HepG2 (cell line): Measurements from ENCODE around the gene C3orf18. TPM values are rescaled to one million over a fixed set of nuclear protein-coding genes. Genes with fewer than 3 reads are reported as not detected.
A peak's percentile ranks its signal among the peaks of the same experiment; 100 is the strongest.

Experiments
- ATAC-seq: fragments of 200-7000 bp; cut with Tn5 transposase; 3 replicates; pipeline ENCODE4 v1.9.1; 2020; ENCODE audit warnings: mild to moderate bottlenecking, moderate library complexity
- BruUV-seq: library from RNA; stranded (reverse); fragments of 400-500 nt; replicated peaks from 2 replicates; lab custom pipeline; 2021; lab: Mats Ljungman, UMichigan
- CTCF ChIA-PET: fragments of 300-600 bp; formaldehyde crosslinking; extraction: SDS; loops from one replicate; lab custom pipeline; 2021; ENCODE audit warnings: low total read pairs, inconsistent platforms, low intra/inter-chr PET ratio; lab: Yijun Ruan, JAX
- POLR2A ChIA-PET: fragments of 350-600 bp; sonication (Branson Sonifier 250); formaldehyde crosslinking; loops from one replicate; lab custom pipeline; 2020; ENCODE audit warnings: antibody characterized with exemption, inconsistent platforms; lab: Yijun Ruan, JAX
- DNase-seq: peaks from one replicate; pipeline ENCODE4 v3.0.0-alpha.2; 2015; ENCODE audit warnings: low spot score
- FAIRE-seq: peaks from 3 replicates; lab custom pipeline; 2011; peaks lifted over from hg19 to GRCh38; lab: Jason Lieb, UNC
- H2AFZ ChIP-seq: one replicate; pipeline ENCODE4 v1.6.1; 2011; ENCODE audit warnings: low read length, inconsistent platforms
- H3K27ac ChIP-seq: fragments of 300-600 bp; 3 replicates; pipeline ENCODE4 v1.8.0; 2011; ENCODE audit warnings: mixed run types, mild to moderate bottlenecking, mixed read lengths, low read length, inconsistent platforms; ENCODE audit not compliant: insufficient read depth; ENCODE audit errors: extremely low read length
- H3K27me3 ChIP-seq, 2 experiments: fragments of 200-600 bp in 1 of 2; 2 replicates in 1 of 2; 3 replicates in 1 of 2; pipeline versions ENCODE4 v1.6.0 to v1.8.0; 2011; ENCODE audit warnings: low read length in 2 of 2, mild to moderate bottlenecking in 2 of 2, moderate library complexity in 2 of 2, inconsistent platforms in 1 of 2; ENCODE audit not compliant: insufficient read depth in 2 of 2, control insufficient read depth in 1 of 2
- H3K36me3 ChIP-seq, 2 experiments: fragments of 200-600 bp in 1 of 2; replicated peaks in 1 of 2; 2 replicates in 1 of 2; 3 replicates in 1 of 2; pipeline versions ENCODE4 v1.5.1 to v1.8.0; 2011; ENCODE audit warnings: low read length in 2 of 2, inconsistent platforms in 1 of 2; ENCODE audit not compliant: insufficient read depth in 2 of 2, control insufficient read depth in 1 of 2
- H3K4me1 ChIP-seq: 2 replicates; pipeline ENCODE4 v1.5.1; 2012; ENCODE audit warnings: low read length, inconsistent platforms; ENCODE audit not compliant: insufficient read depth
- H3K4me2 ChIP-seq: 2 replicates; pipeline ENCODE4 v1.6.0; 2011; ENCODE audit warnings: low read depth, low read length, inconsistent platforms
- H3K4me3 ChIP-seq, 3 experiments: fragments of 200-600 bp in 1 of 3; sonication (generic), shearing (Covaris generic) in 1 of 3; replicated peaks in 1 of 3; 2 replicates each; pipeline ENCODE4 v1.5.1; 2011 to 2016; ENCODE audit warnings: low read length in 3 of 3, inconsistent platforms in 2 of 3, low read depth in 2 of 3, mild to moderate bottlenecking in 2 of 3, control low read depth in 1 of 3, mixed read lengths in 1 of 3; ENCODE audit not compliant: insufficient read depth in 1 of 3
- H3K79me2 ChIP-seq: one replicate; pipeline ENCODE4 v1.6.1; 2011; ENCODE audit warnings: low read length, inconsistent platforms; ENCODE audit not compliant: insufficient read depth
- H3K9ac ChIP-seq: 2 replicates; pipeline ENCODE4 v1.6.0; 2011; ENCODE audit warnings: mild to moderate bottlenecking, low read depth, low read length, inconsistent platforms; ENCODE audit not compliant: insufficient read depth
- H3K9me3 ChIP-seq: 2 replicates; pipeline ENCODE4 v1.5.1; 2012; ENCODE audit warnings: mild to moderate bottlenecking, low read length
- H4K20me1 ChIP-seq: 2 replicates; pipeline ENCODE4 v1.6.0; 2011; ENCODE audit warnings: inconsistent platforms, mild to moderate bottlenecking, low read length, moderate library complexity; ENCODE audit not compliant: insufficient read depth
- EP300 ChIP-seq, 3 experiments: sonication (generic) in 1 of 3; formaldehyde crosslinking in 1 of 3; IDR thresholded peaks; 2 replicates each; pipeline versions ENCODE4 v1.5.1 to v1.6.1; 2011 to 2020; ENCODE audit warnings: low read depth in 2 of 3, low read length in 2 of 3, borderline replicate concordance in 1 of 3, improper control_type of control experiment in 1 of 3, mild to moderate bottlenecking in 1 of 3, missing genetic modification reagents in 1 of 3, moderate library complexity in 1 of 3
- GPN1 ChIP-seq: sonication (generic); formaldehyde crosslinking; IDR thresholded peaks from 2 replicates; pipeline ENCODE4 v1.5.1; 2020; ENCODE audit warnings: missing genetic modification reagents, borderline replicate concordance
- HBP1 ChIP-seq: IDR thresholded peaks from 2 replicates; pipeline ENCODE4 v1.6.1; 2016; ENCODE audit warnings: low read depth, control low read depth
- HNRNPK ChIP-seq: fragments of 200-400 bp; formaldehyde crosslinking; IDR thresholded peaks from 2 replicates; pipeline ENCODE4 v1.6.1; 2018; ENCODE audit warnings: low read length, low read depth, moderate library complexity, mild to moderate bottlenecking; ENCODE audit not compliant: poor library complexity, severe bottlenecking
- MXD1 ChIP-seq: sonication (generic); formaldehyde crosslinking; IDR thresholded peaks from 2 replicates; pipeline ENCODE4 v1.4.0; 2020; ENCODE audit warnings: mild to moderate bottlenecking, missing genetic modification reagents
- YY1 ChIP-seq: IDR thresholded peaks from 2 replicates; pipeline ENCODE4 v1.6.1; 2011; ENCODE audit warnings: low read length, low read depth, moderate library complexity, mild to moderate bottlenecking; ENCODE audit not compliant: insufficient read depth, insufficient replicate concordance
- ZNF260 ChIP-seq: sonication (generic); formaldehyde crosslinking; IDR thresholded peaks from 2 replicates; pipeline ENCODE4 v1.4.0; 2020; ENCODE audit warnings: missing genetic modification reagents, low read depth, mild to moderate bottlenecking, borderline replicate concordance
- ZNF496 ChIP-seq: sonication (generic); formaldehyde crosslinking; IDR thresholded peaks from 2 replicates; pipeline ENCODE4 v1.8.1; 2023; ENCODE audit warnings: mild to moderate bottlenecking, moderate library complexity, missing genetic modification reagents; ENCODE audit not compliant: insufficient replicate concordance
- ZNF580 ChIP-seq: IDR thresholded peaks from 2 replicates; pipeline ENCODE4 v1.6.1; 2016; ENCODE audit warnings: low read depth, borderline replicate concordance
- WGBS: methylation state at CpG from one replicate; pipeline ENCODE4 v1.1.6; 2017; ENCODE audit warnings: low lambda C conversion rate; 5-methylcytosine and 5-hydroxymethylcytosine counted together
- in situ Hi-C: cut with HindIII; loops from 2 replicates; pipeline ENCODE4 v1.10.0; 2017; ENCODE audit warnings: low pct_unique_long_range_greater_than_20kb; ENCODE audit not compliant: extremely low pct_ligation_motif_present
- intact Hi-C: fragments of 100-400 bp; cut with micrococcal nuclease; formaldehyde crosslinking; loops from one replicate; pipeline ENCODE4 v1.10.0; 2022; ENCODE audit not compliant: unreplicated experiment
- polyA plus RNA-seq, 8 experiments: library from polyadenylated mRNA; depleted of rRNA in 3 of 8; stranded (reverse) in 7 of 8; unstranded in 1 of 8; fragments of >200 nt; fragmentation: Illumina TruSeq in 4 of 8; extraction: Trizol in 4 of 8; gene quantifications; 2 replicates each; pipeline versions ENCODE4 v1.2.1 to v1.2.3, GENCODE V29; 2011 to 2016; ENCODE audit warnings: low read depth in 4 of 8, missing spikeins in 1 of 8, mixed read lengths in 1 of 8; ENCODE audit not compliant: insufficient read depth in 1 of 8
- total RNA-seq, 5 experiments: library from RNA; depleted of rRNA; stranded (reverse); fragments of >200 nt; fragmentation: Illumina TruSeq; extraction: Trizol; gene quantifications; 2 replicates each; pipeline ENCODE4 v1.2.3, GENCODE V29; 2016; ENCODE audit warnings: low read depth in 1 of 5

The C3orf18 gene
- total and polyA plus RNA-seq, 2 of the 13 experiments (the other 11 are each of a cell fraction or from before 2014, with no cell fraction given) = 1.6 to 4.8 TPM

GRCh38 chr3:50509715-50510114 lies 57.8 kb downstream of the C3orf18 start:
- no peaks in the 10 kb centered on the region for H4K20me1 ChIP-seq
- H2AFZ ChIP-seq = no peak overlapping the region
- intact Hi-C loops = no loop called here
- no peaks in the 10 kb centered on the region for H3K36me3 ChIP-seq
- no peak for FAIRE-seq
- peaks cover 4 to 48% of the 10 kb centered on the region in 2 experiments; a peak in 3 of 5 replicates for H3K27me3 ChIP-seq
- CTCF ChIA-PET = no interaction called here
- H3K4me3 ChIP-seq = no peak overlapping the region
- POLR2A ChIA-PET = no interaction called here
- no peaks in the 10 kb centered on the region for H3K79me2 ChIP-seq
- BruUV-seq = no TSS peak
- in situ Hi-C loops = no loop called here
- no peak overlapping the region for H3K9ac ChIP-seq
- ATAC-seq = peak; percentile 28; the same call in 1 of the 3 replicates
- TF ChIP-seq ZNF260 (CRISPR knock-in tag) (no peak), ZNF580 (CRISPR knock-in tag) (no peak), ZNF496 (no peak)
- H3K4me2 ChIP-seq = no peak overlapping the region
- H3K9me3 ChIP-seq = no peaks in the 10 kb centered on the region
- 15% methylated on average over 2 of the region's 5 CpGs for WGBS
- H3K27ac ChIP-seq = no peak overlapping the region
- DNase-seq = no peak
- H3K4me1 ChIP-seq = peaks cover 16% of the 10 kb centered on the region

GRCh38 chr3:50508821-50509220 lies 58.7 kb downstream of the C3orf18 start:
- H4K20me1 ChIP-seq = no peaks in the 10 kb centered on the region
- DNase-seq = no peak
- no TSS peak for BruUV-seq
- H2AFZ ChIP-seq = no peak overlapping the region
- intact Hi-C loops = no loop called here
- TF ChIP-seq YY1 (no peak), MXD1 (CRISPR knock-in tag) (no peak), GPN1 (CRISPR knock-in tag) (no peak), HNRNPK (no peak), EP300 (IDR thresholded peaks at IDR 0.05; ENCODE audit: low read depth in 2 of 2, low read length in 2 of 2) (no peak), EP300 (CRISPR knock-in tag; IDR thresholded peaks at IDR 0.05; ENCODE audit: borderline replicate concordance) (no peak), HBP1 (no peak)
- no peak for ATAC-seq
- CTCF ChIA-PET = no interaction called here
- H3K4me3 ChIP-seq = no peak overlapping the region
- no peak overlapping the region for H3K9ac ChIP-seq
- in situ Hi-C loops = no loop called here
- POLR2A ChIA-PET = no interaction called here
- no peak overlapping the region for H3K27ac ChIP-seq
- H3K4me2 ChIP-seq = no peak overlapping the region
- H3K79me2 ChIP-seq = no peaks in the 10 kb centered on the region
- 0 out of 2 replicates have a peak, but pooled peaks cover 8% of the 10 kb centered on the region for H3K4me1 ChIP-seq
- FAIRE-seq = no peak
- no peaks in the 10 kb centered on the region for H3K36me3 ChIP-seq
- no peaks in the 10 kb centered on the region for H3K9me3 ChIP-seq
- WGBS = no CpG with 5 or more reads among the region's 1 CpG
- peaks cover 3 to 48% of the 10 kb centered on the region in 2 experiments; a peak in 4 of 5 replicates for H3K27me3 ChIP-seq
